Memory B cell (primary cell): Measurements from ENCODE around the gene SH3TC1.

ENCODE experiments used
- ATAC-seq: fragments of 150-1000 bp; cut with Tn5 transposase; 2 replicates; pipeline ENCODE4 v1.10.0; 2021; ENCODE audit warnings: low read depth, mild to moderate bottlenecking, moderate library complexity
- DNase-seq, 2 donors: peaks; one replicate each; pipeline ENCODE4 v3.0.0; 2022; ENCODE audit warnings: low spot score in 2 of 2
- H3K27ac Mint-ChIP-seq: one replicate; pipeline ENCODE4 v1.8.0; 2022; ENCODE audit warnings: mild to moderate bottlenecking, moderate library complexity, mixed read lengths
- H3K27me3 Mint-ChIP-seq: one replicate; pipeline ENCODE4 v1.8.0; 2022; ENCODE audit warnings: mixed read lengths
- H3K36me3 Mint-ChIP-seq: one replicate; pipeline ENCODE4 v1.8.0; 2022; ENCODE audit warnings: mild to moderate bottlenecking, mixed read lengths
- H3K4me1 Mint-ChIP-seq: one replicate; pipeline ENCODE4 v1.8.0; 2022; ENCODE audit warnings: mixed read lengths
- H3K4me3 Mint-ChIP-seq: one replicate; pipeline ENCODE4 v1.8.0; 2022; ENCODE audit warnings: mild to moderate bottlenecking, moderate library complexity, mixed read lengths
- H3K9me3 Mint-ChIP-seq: one replicate; pipeline ENCODE4 v1.8.0; 2022; ENCODE audit warnings: mixed read lengths

Gene SH3TC1

DNA sequence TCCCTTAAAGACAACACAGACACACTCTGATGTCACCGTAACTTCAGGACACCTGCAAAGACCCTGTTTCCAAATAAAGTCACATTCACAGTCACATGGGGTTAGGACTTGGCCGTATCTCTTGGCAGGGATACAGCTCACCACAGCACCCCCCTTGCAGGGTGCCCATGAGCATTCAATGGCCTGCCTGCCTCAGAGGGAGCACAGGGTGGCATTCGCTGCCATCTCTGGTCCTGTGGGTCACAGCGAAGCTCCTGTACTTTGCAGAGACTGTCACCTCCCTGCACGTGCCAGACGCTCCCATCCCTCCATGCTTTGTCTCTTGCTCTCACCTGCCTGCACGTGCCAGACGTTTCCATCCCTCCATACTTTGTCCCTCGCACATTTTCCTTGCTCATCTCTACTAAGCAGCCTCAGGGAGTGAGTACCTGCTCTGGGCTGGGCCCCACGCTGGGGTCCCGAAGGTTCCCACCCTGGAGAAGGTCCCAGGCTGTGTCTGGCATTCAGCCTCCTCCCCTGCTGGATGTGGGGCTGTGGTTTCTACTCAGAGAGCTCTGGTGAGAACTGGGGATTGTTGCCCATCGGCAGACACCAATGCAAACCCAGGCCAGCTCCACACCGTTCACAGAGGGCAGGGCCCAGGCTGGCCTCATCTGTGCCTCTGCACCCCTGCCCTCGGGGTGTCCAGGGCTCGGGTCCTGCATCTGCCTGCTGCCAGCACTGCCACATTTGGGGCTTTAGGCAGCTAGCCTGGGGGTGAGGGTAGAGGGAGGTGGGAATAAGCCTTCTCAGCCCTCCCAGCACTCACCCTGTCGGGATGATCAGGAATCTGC is 86.3 kb downstream of the SH3TC1 start:
- Mint-ChIP-seq H3K27me3 (peaks cover 9% of the 10 kb centered on the region), H3K9me3 (no peaks in the 10 kb centered on the region), H3K4me1 (peaks cover 2% of the 10 kb centered on the region), H3K36me3 (no peaks in the 10 kb centered on the region), H3K27ac (no peak overlapping the region), H3K4me3 (no peak overlapping the region)
- DNase-seq (no peak), ATAC-seq (no peak)

DNA sequence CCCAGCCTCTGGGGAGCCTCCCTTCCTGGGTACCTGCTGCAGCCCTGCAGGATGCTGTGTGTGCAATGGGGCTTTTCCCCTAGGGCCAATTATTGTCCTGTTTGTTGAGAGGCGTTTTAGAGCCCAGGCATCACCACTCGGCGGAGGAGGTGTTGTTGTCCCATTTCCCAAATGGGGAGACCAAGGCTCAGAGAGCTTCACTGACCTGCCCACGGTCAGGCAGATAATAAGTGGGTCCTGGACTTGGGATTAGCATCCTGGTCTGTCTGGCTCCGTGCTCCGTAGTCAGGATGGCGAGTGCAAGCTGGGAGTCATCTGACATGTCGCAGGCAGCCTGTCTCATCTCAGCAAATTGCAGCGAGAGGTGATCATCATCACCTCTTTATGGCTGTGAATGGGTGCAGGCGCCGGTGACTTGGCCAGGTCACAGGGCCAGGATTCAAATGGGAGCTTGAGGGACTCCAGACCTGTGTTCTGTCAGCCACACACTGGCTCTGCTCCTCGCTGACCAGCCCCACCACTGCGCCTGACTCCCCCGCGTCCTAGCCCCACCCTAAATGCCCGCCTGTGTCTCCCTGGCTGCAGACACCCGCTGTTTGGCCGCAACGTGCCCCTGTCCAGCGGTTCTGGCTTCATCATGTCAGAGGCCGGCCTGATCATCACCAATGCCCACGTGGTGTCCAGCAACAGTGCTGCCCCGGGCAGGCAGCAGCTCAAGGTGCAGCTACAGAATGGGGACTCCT is 87.1 kb downstream of the SH3TC1 start:
- no peaks in the 10 kb centered on the region for H3K36me3 Mint-ChIP-seq
- H3K27ac Mint-ChIP-seq = no peak overlapping the region
- no peak for ATAC-seq
- peaks cover 9% of the 10 kb centered on the region for H3K27me3 Mint-ChIP-seq
- H3K4me3 Mint-ChIP-seq = no peak overlapping the region
- peaks cover 6% of the 10 kb centered on the region for H3K4me1 Mint-ChIP-seq
- H3K9me3 Mint-ChIP-seq = no peaks in the 10 kb centered on the region
- no peak for DNase-seq

DNA sequence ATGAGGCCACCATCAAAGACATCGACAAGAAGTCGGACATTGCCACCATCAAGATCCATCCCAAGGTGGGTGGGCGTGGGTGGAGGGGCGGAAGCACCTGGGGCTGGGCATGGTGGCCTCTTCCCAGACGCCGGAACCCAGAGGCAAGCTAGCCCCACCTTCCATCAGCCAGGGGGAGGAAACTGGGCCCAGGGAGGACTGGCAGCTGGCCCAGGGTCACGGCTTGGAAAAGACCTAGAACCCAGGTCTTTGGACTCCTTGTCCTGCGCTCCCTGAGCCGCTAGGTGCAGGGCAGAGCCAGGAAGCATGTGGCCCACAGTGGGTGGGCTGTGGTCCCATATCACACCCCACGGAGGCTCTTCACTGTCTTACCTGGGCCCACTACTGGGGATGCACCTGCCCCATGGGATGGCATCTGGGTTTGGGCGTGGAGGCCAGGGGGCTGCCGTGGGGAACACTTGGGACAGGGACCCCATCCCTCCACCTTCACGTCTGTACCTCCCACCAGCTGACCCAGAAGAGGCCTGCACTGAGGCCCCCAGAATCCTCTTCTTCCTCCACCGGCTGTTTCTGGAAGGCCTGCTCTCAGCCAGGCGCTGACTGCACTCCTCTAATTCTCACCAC is 87.7 kb downstream of the SH3TC1 start:
- H3K4me1 Mint-ChIP-seq = peaks cover 8% of the 10 kb centered on the region
- H3K9me3 Mint-ChIP-seq = no peaks in the 10 kb centered on the region
- no peak for ATAC-seq
- DNase-seq = no peak
- H3K4me3 Mint-ChIP-seq = no peak overlapping the region
- H3K27me3 Mint-ChIP-seq = peaks cover 9% of the 10 kb centered on the region
- no peaks in the 10 kb centered on the region for H3K36me3 Mint-ChIP-seq
- H3K27ac Mint-ChIP-seq = no peak overlapping the region

DNA sequence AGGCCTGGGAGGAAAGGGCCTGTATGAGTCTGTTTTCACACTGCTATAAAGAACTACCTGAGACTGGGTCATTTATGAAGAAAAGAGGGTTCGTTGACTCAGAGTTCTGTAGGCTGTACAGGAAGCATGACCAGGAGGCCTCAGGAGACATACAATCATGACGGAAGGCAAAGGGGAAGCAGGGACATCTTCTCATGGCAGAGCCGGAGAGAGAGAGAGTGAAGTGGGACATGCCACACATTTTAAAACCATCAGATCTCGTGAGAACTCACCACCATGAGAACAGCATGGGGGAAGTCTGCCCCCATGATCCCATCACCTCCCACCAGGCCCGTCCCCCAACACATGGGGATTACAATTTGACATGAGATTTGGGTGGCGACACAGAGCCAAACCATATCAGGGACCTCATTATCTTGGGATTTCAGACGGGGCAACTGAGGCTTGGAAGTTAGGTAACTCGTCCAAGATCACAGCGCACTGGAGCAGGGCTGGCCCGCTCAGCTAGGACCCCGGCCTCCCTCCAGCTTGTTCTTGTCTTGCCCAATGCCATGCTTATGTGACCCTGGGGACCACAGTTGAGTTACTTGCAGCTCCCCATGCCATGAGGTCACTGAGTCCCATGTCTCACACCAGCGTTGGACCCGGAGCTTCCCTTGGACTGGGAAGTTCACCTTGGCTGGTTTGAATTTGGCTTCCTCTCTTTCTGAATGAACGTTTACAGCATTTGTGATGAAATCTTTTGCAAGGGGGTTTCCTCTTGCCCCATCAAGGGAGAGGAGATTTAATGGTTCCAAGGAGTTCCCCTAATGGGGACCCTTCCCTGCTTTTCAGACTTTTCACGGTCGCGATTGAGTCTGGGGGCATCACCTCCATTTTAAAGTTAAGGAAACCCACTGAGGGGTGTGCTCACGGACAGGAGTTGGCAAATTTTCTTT is 88.5 kb downstream of the SH3TC1 start:
- ATAC-seq (no peak), DNase-seq (no peak)
- Mint-ChIP-seq H3K9me3 (no peaks in the 10 kb centered on the region), H3K4me3 (no peak overlapping the region), H3K27me3 (peaks cover 9% of the 10 kb centered on the region), H3K27ac (no peak overlapping the region), H3K36me3 (no peaks in the 10 kb centered on the region), H3K4me1 (peaks cover 8% of the 10 kb centered on the region)

DNA sequence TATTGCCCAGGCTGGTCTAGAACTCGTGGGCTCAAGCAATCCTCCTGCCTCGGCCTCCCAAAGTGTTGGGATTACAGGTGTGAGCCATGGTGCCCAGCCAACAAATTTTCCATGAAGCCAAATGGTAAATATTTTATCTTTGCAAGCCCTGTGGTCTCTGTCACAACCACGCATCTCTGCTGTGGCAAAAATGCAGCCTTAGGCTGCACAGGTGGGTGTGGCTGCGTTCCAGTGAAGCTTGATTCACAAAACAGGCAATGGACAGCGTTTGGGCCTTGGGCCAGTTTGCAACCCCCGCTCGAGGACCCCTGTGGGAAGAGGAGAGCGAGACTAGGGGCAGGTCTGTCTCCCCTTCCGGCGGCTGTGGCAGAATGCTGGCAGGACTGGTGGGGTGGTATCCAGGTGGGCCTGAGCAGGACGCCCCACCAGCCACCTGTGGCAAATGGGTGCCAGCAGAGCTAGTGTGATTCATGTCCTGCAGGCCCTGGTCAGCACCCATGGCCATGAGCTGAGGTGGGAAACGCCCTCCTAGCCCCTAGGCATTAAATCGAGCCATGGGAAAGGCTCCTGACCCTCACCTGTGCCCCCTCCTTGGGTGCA is 90.2 kb downstream of the SH3TC1 start:
- Mint-ChIP-seq H3K4me1 (peaks cover 8% of the 10 kb centered on the region), H3K27ac (no peak overlapping the region), H3K9me3 (no peaks in the 10 kb centered on the region), H3K36me3 (no peaks in the 10 kb centered on the region), H3K4me3 (no peak overlapping the region), H3K27me3 (peaks cover 7% of the 10 kb centered on the region)
- DNase-seq = no peak
- ATAC-seq = no peak

DNA sequence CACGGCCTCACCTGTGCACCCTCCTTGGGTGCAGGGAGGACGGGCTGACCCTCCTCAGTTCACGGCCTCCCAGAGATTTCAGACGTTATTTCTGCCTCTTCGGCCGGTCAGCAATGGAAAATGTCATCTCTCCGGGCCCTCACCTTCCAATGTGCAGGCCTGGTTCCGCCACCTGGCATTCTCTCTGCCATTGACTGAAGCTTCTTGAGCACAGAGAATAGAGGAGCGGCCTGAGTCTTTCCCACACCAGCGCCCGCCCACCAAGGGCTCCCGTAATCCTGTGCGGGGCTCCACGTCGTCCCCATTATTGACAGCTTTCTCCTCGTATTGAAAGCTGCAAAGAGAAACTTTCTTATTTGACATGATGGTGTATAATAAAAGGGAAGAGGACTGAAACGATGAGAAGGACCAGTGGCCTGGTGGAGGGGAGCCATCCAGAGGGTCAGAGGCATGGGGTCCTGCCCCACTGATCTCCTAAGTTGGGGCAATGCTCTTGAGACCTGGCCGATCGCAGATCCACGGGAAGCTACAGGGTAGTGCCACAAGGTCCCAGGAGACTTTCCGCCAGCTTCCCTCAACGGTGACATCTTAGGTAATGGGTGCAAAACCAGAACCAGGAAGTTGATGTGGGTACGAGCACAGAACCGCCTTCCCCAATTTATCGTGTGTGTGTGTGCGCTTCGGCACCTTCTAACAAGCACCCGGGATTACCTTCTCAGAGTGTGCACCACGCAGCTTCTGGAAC is 91.0 kb downstream of the SH3TC1 start:
- ATAC-seq (peak; percentile 70), DNase-seq (no peak)
- H3K27ac Mint-ChIP-seq = peak overlapping the region; percentile 23
- peaks cover 4% of the 10 kb centered on the region for H3K36me3 Mint-ChIP-seq
- peaks cover 5% of the 10 kb centered on the region for H3K9me3 Mint-ChIP-seq
- peaks cover 12% of the 10 kb centered on the region for H3K4me1 Mint-ChIP-seq
- peaks cover 7% of the 10 kb centered on the region for H3K27me3 Mint-ChIP-seq
- H3K4me3 Mint-ChIP-seq = peak overlapping the region; percentile 77

DNA sequence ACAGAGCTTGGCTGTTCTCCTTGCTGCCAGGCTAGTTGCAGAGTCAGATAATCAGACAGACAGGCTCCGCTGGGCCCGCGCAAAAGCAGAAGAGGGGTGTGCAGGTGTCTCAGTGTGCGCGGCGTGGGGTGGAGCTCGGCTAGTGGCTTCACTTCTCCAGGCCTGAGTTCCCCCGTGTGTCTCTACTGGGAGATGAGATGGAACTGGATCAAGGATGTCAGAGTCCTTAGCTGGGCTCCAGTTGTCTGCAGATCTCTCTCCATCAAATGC is 91.5 kb downstream of the SH3TC1 start:
- Mint-ChIP-seq H3K36me3 (peaks cover 4% of the 10 kb centered on the region), H3K9me3 (peaks cover 5% of the 10 kb centered on the region), H3K27me3 (peaks cover 6% of the 10 kb centered on the region), H3K27ac (peak overlapping the region; percentile 23), H3K4me3 (peak overlapping the region; percentile 77), H3K4me1 (peaks cover 12% of the 10 kb centered on the region)
- DNase-seq = peak in 1 of 2 donors; percentile 11
- peak; percentile 72 for ATAC-seq
